A673 (cell line): ENCODE data around the gene FUT4.

Experiments
- CTCF ChIP-seq: fragments of 300-800, 200-600 bp; sonication (generic); conservative IDR thresholded peaks from 2 replicates; pipeline ENCODE4 v1.5.1; 2017; ENCODE audit warnings: low read depth, mild to moderate bottlenecking, antibody characterized with exemption, low read length, moderate library complexity, mixed read lengths
- EZH2 ChIP-seq: fragments of 200-600 bp; sonication (generic); IDR thresholded peaks from 2 replicates; pipeline ENCODE4 v1.6.1; 2017; ENCODE audit warnings: borderline replicate concordance, low read depth, mild to moderate bottlenecking, mixed read lengths, antibody characterized with exemption, low read length; ENCODE audit not compliant: poor library complexity, severe bottlenecking

GRCh38 chr11:94567181-94567670 lies 23.5 kb downstream of the FUT4 start, which contains the start of gene PIWIL4:
- TF ChIP-seq CTCF: no peak
- TF ChIP-seq EZH2: no peak
